CD4-positive, CD25-positive, alpha-beta regulatory T cell (primary cell): ENCODE measurements around the gene CAPG. TPM values are rescaled to one million over a fixed set of nuclear protein-coding genes. Genes with fewer than 3 reads are reported as not detected.

Experiments
- ATAC-seq, 2 donors: fragments of 150-1000 bp; cut with Tn5 transposase; one replicate each; pipeline ENCODE4 v1.10.0; 2021; ENCODE audit warnings: low read depth in 2 of 2, moderate number of reproducible peaks in 2 of 2, moderate library complexity in 1 of 2
- DNase-seq, 3 donors: peaks; one replicate each; pipeline versions ENCODE4 v3.0.0 to v3.0.0-alpha.2; 2012 to 2022; ENCODE audit warnings: mixed read lengths in 1 of 3
- H3K27ac ChIP-seq: one replicate; pipeline ENCODE4 v1.7.0; 2013; ENCODE audit warnings: mild to moderate bottlenecking, low read length; ENCODE audit not compliant: insufficient read depth, poor library complexity, severe bottlenecking
- H3K27me3 ChIP-seq: one replicate; pipeline ENCODE4 v1.7.0; 2013; ENCODE audit warnings: low read length; ENCODE audit not compliant: control insufficient read depth, insufficient read depth
- H3K36me3 ChIP-seq: one replicate; pipeline ENCODE4 v1.7.0; 2013; ENCODE audit warnings: mild to moderate bottlenecking, low read length, moderate library complexity; ENCODE audit not compliant: control insufficient read depth, insufficient read depth
- H3K4me1 ChIP-seq: 2 replicates; pipeline ENCODE4 v1.7.0; 2013; ENCODE audit warnings: mild to moderate bottlenecking, low read length; ENCODE audit not compliant: insufficient read depth, control insufficient read depth, poor library complexity, severe bottlenecking
- H3K4me3 ChIP-seq: one replicate; pipeline ENCODE4 v1.7.0; 2013; ENCODE audit warnings: low read depth, mild to moderate bottlenecking, low read length, moderate library complexity
- H3K9me3 ChIP-seq, 2 experiments: 1 replicate in 1 of 2; 2 replicates in 1 of 2; pipeline ENCODE4 v1.7.0; 2013; ENCODE audit warnings: low read length in 2 of 2, mild to moderate bottlenecking in 1 of 2, moderate library complexity in 1 of 2; ENCODE audit not compliant: control insufficient read depth in 2 of 2
- H3K27ac Mint-ChIP-seq, 3 donors: one replicate each; pipeline ENCODE4 v1.8.0; 2020 to 2022; ENCODE audit warnings: mild to moderate bottlenecking in 3 of 3, mixed read lengths in 3 of 3, moderate library complexity in 2 of 3
- H3K27me3 Mint-ChIP-seq: one replicate; pipeline ENCODE4 v1.8.0; 2022; ENCODE audit warnings: mild to moderate bottlenecking, mixed read lengths
- H3K36me3 Mint-ChIP-seq: one replicate; pipeline ENCODE4 v1.8.0; 2020; ENCODE audit warnings: mixed read lengths
- H3K4me1 Mint-ChIP-seq, 4 donors: one replicate each; pipeline ENCODE4 v1.8.0; 2020 to 2022; ENCODE audit warnings: mixed read lengths in 4 of 4, mild to moderate bottlenecking in 1 of 4
- H3K4me3 Mint-ChIP-seq, 4 donors: one replicate each; pipeline ENCODE4 v1.8.0; 2020 to 2022; ENCODE audit warnings: mild to moderate bottlenecking in 4 of 4, mixed read lengths in 4 of 4, moderate library complexity in 3 of 4
- H3K9me3 Mint-ChIP-seq, 7 donors: one replicate each; pipeline ENCODE4 v1.8.0; 2020 to 2022; ENCODE audit warnings: mixed read lengths in 7 of 7, mild to moderate bottlenecking in 3 of 7, moderate library complexity in 2 of 7
- polyA plus RNA-seq, 4 donors: library from polyadenylated mRNA; unstranded; fragments of 300-500 nt; fragmentation: Illumina TruSeq; gene quantifications; one replicate each; pipeline ENCODE4 v1.2.3, GENCODE V29; 2021
- total RNA-seq: library from RNA; stranded (reverse); gene quantifications from one replicate; pipeline ENCODE4 v1.2.3, GENCODE V29; 2022

The CAPG gene
- total and polyA plus RNA-seq, 5 donors from 2014 or later: 19.9 to 74.7 (median 44.5) TPM

DNA sequence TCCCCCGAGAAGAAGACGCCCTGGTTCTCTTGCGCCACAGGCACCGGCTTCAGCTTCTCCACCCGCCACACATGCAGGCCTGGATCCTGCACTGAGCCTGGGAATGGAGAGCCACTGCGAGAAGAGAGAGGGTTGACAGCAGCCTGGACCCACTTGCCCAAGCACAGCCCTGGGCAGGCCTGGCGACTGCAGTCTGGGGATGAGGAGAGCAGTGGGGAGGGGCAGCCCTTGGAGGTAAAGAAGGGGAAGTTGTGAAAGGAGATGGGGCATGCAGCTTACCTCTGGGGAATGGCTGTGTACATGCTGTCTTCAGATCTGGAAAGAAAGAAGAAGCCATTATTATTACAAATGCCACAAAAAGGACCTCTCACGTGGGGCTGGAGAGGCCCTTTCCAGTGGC lies 8.3 kb downstream of the CAPG start:
- no peak overlapping the region for H3K27ac Mint-ChIP-seq
- Histone ChIP-seq H3K9me3 (peaks cover 0 to 6% of the 10 kb centered on the region in 2 experiments), H3K36me3 (no peaks in the 10 kb centered on the region), H3K27me3 (no peaks in the 10 kb centered on the region), H3K4me1 (peaks cover 4% of the 10 kb centered on the region), H3K27ac (no peak overlapping the region), H3K4me3 (no peak overlapping the region)
- H3K27me3 Mint-ChIP-seq: no peaks in the 10 kb centered on the region
- peaks cover 0 to 13% (median 8%) of the 10 kb centered on the region in 4 donors for H3K4me1 Mint-ChIP-seq
- H3K36me3 Mint-ChIP-seq: peaks cover 7% of the 10 kb centered on the region
- no peak for DNase-seq
- no peak overlapping the region for H3K4me3 Mint-ChIP-seq
- ATAC-seq: no peak
- peaks cover 0 to 13% (median 3%) of the 10 kb centered on the region in 7 donors for H3K9me3 Mint-ChIP-seq

DNA sequence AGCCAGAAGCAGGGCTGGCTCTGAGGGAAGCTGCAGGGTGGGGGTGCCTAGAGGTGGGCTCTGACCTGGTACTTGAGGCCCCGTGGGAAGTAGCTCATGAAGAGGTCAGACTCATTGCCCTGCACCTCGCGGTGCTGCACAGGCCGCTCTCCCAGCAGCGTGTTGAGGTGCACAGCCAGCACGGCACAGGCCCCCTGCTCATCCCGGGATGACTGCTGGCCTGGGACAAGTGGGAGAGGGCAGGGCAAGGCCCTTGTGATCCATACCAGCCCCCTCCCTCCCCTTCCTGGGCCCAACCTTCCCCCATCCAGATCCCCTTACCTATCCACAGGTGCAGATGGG lies 8.7 kb downstream of the CAPG start:
- Mint-ChIP-seq H3K27ac (no peak overlapping the region), H3K4me3 (no peak overlapping the region), H3K9me3 (peaks cover 0 to 13% (median 3%) of the 10 kb centered on the region in 7 donors), H3K36me3 (peaks cover 7% of the 10 kb centered on the region), H3K4me1 (peaks cover 0 to 13% (median 8%) of the 10 kb centered on the region in 4 donors), H3K27me3 (no peaks in the 10 kb centered on the region)
- Histone ChIP-seq H3K27ac (no peak overlapping the region), H3K36me3 (no peaks in the 10 kb centered on the region), H3K27me3 (no peaks in the 10 kb centered on the region), H3K4me1 (peaks cover 4% of the 10 kb centered on the region), H3K4me3 (no peak overlapping the region), H3K9me3 (peaks cover 0 to 6% of the 10 kb centered on the region in 2 experiments)
- ATAC-seq (no peak), DNase-seq (no peak)

DNA sequence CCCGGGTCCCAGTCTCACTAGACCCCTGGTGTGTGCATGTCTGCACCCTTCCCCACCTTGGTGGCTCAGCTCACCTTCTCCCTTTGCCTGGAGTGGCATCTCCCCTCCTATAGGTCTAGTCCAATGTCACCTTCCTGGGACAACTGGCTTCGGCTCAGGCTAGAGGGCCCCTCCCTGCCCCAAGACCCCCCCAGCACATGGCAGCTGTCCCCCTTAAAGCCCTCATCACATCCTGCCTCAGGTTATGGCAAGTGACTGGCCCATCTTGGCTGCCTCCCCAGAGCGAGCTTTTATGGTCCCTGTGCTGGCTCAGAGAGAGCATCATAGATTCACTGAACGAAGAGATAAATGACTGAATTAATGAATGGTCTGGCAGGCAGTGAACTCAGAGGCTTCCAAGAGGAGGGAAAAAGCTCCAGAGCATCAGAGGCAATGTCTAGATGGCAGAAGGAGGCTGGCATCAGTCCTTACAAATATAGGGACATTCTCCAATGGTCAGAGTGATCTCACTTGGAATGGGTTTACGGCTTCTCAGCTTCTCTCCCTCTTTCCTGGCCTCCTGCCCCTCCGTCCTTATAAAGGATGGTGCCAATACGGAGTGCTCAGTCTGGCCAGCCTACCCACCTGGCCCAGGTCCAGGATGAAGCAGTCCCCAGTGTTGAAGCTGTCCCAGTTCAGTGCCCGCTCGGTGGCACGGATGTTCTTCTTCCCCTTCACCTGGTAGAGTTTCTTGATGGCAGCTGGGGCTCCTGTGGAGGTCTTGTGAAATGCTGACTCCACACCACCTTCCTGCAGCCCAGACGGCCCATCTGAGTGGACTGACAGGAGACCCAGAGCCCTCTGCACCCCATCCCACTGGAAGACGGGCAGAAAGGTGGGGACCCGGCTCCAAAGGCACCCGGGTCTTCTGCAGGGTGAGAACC lies 9.4 kb downstream of the CAPG start:
- no peak for DNase-seq
- no peak overlapping the region for H3K27ac ChIP-seq
- Mint-ChIP-seq H3K27ac (peak overlapping the region in 2 of 3 donors; percentile 26 to 77), H3K4me3 (no peak overlapping the region), H3K36me3 (peaks cover 7% of the 10 kb centered on the region), H3K4me1 (peaks cover 0 to 7% (median 5%) of the 10 kb centered on the region in 4 donors), H3K9me3 (peaks cover 0 to 13% (median 3%) of the 10 kb centered on the region in 7 donors), H3K27me3 (no peaks in the 10 kb centered on the region)
- H3K9me3 ChIP-seq: peaks cover 0 to 6% of the 10 kb centered on the region in 2 experiments
- peaks cover 4% of the 10 kb centered on the region for H3K4me1 ChIP-seq
- no peak overlapping the region for H3K4me3 ChIP-seq
- H3K27me3 ChIP-seq: no peaks in the 10 kb centered on the region
- no peak for ATAC-seq
- no peaks in the 10 kb centered on the region for H3K36me3 ChIP-seq

DNA sequence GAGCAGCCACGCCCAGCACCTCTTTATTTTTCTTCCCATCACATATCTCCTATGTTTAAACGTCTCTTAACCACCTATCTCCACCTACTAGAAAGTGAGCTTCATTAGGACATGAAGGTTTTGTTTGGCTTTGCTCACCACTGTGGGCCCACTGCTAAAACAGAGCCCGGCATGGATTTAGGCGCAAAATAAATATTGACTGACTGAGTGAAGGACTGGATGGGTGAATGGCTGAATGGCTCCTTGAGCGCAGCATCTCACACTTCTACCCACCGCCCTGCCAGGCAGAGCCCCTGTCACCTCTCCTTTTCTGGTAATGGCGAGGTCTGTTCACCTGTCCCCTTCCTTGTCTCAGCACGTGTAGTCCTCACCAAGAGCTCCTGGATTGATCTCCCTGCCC lies 10.1 kb downstream of the CAPG start:
- no peak overlapping the region for H3K4me3 Mint-ChIP-seq

DNA sequence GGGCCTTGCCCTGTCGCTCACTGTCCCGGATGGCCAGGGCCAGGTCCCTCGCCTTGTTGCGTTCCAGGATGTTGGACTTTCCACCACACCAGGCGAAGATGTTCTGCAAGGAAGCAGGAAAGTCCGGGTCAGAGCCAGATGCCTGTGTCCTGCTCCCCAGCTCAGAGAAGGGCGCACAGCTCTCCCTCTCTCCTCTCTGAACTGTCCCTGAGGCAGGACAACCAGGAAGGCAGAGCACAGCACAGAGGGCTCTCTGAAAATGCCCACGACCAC lies 11.0 kb downstream of the CAPG start:
- Histone ChIP-seq H3K36me3 (peaks cover 3% of the 10 kb centered on the region), H3K4me1 (no peaks in the 10 kb centered on the region), H3K4me3 (no peak overlapping the region), H3K27me3 (no peaks in the 10 kb centered on the region), H3K27ac (no peak overlapping the region), H3K9me3 (peaks cover 0 to 4% of the 10 kb centered on the region in 2 experiments)
- Mint-ChIP-seq H3K9me3 (peaks cover 0 to 10% (median 1%) of the 10 kb centered on the region in 7 donors), H3K27ac (peak overlapping the region in 1 of 3 donors; percentile 67), H3K36me3 (peaks cover 7% of the 10 kb centered on the region), H3K4me1 (no peaks in the 10 kb centered on the region), H3K4me3 (no peak overlapping the region), H3K27me3 (no peaks in the 10 kb centered on the region)
- ATAC-seq (no peak), DNase-seq (no peak)

More for the DNA sequence above, 10.1 kb downstream of the CAPG start:
- Mint-ChIP-seq H3K36me3 (peaks cover 7% of the 10 kb centered on the region), H3K27ac (peak overlapping the region in 1 of 3 donors; percentile 77), H3K27me3 (no peaks in the 10 kb centered on the region), H3K9me3 (peaks cover 0 to 10% (median 1%) of the 10 kb centered on the region in 7 donors), H3K4me1 (no peaks in the 10 kb centered on the region)
- no peak for DNase-seq
- peaks cover 0 to 6% of the 10 kb centered on the region in 2 experiments for H3K9me3 ChIP-seq
- H3K4me3 ChIP-seq: no peak overlapping the region
- no peaks in the 10 kb centered on the region for H3K4me1 ChIP-seq
- peaks cover 3% of the 10 kb centered on the region for H3K36me3 ChIP-seq
- H3K27ac ChIP-seq: no peak overlapping the region
- no peaks in the 10 kb centered on the region for H3K27me3 ChIP-seq
- no peak for ATAC-seq

DNA sequence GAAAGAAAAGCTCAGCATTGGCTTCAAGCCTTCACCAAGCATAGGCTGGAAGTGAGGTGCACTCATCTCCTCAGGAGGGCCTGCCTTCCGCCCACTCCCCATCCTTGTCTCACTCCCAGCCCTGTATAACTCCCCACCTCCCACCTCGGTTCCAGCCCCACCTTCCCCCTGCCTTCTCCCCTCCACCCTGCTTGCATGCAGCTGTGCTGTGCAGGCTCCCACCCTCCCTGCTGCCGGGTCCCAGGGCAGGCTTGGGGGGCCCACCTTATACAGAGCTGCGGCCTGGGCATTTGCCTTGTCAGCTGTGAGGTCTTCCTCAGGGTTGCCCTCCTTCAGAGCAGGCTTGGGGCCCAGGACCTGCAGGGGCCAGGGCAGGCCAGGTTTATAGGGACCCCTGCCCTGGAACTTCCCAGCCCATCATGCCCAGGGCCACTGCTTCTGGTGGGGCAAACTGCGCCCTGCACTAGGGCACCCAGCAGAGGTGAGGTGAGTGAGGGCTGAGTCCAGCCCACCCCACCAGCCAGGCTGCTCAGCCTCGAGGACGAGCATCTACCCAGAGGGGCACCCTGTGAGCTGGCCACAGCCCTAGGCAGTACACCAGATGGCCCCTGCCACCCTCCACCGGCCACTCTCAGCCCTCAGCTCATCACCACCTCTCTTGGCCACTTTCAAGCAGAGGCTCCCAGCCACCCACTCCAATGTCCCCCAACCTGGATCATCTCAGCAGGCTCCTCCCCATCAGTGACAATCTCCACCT lies 11.6 kb downstream of the CAPG start:
- Histone ChIP-seq H3K27me3 (no peaks in the 10 kb centered on the region), H3K4me1 (no peaks in the 10 kb centered on the region), H3K4me3 (no peak overlapping the region), H3K27ac (no peak overlapping the region), H3K9me3 (no peaks in the 10 kb centered on the region), H3K36me3 (peaks cover 3% of the 10 kb centered on the region)
- Mint-ChIP-seq H3K27ac (peak overlapping the region in 1 of 3 donors; percentile 67), H3K4me1 (peaks cover 0 to 2% (median 0%) of the 10 kb centered on the region in 4 donors), H3K36me3 (peaks cover 7% of the 10 kb centered on the region), H3K4me3 (no peak overlapping the region), H3K9me3 (peaks cover 0 to 10% (median 0%) of the 10 kb centered on the region in 7 donors), H3K27me3 (no peaks in the 10 kb centered on the region)
- ATAC-seq (no peak), DNase-seq (no peak)

DNA sequence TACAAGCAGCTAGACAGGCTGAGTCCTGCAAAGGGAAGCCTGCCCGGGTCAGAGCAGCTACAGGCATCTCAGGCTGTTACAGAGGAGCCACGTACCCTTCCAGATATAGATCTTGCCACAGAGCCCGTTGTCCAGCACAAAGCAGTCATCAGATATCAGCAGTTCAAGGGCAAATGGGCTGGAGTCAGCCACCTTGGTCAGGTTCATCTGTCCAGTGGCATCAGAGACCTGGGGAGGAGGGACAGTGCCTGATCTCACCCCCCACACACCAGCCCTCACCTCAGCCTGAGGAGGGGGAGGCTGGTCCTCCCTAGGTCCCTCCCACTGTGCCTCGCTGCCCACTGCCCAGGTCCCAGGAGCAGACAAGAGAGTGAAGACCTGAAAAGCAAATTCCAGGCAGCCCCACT lies 12.2 kb downstream of the CAPG start:
- no peak for DNase-seq
- Histone ChIP-seq H3K9me3 (no peaks in the 10 kb centered on the region), H3K36me3 (peaks cover 3% of the 10 kb centered on the region), H3K4me3 (no peak overlapping the region), H3K27ac (no peak overlapping the region), H3K4me1 (no peaks in the 10 kb centered on the region), H3K27me3 (no peaks in the 10 kb centered on the region)
- no peak overlapping the region for H3K4me3 Mint-ChIP-seq
- H3K36me3 Mint-ChIP-seq: peaks cover 4% of the 10 kb centered on the region
- peaks cover 0 to 6% (median 0%) of the 10 kb centered on the region in 7 donors for H3K9me3 Mint-ChIP-seq
- peaks cover 0 to 7% (median 0%) of the 10 kb centered on the region in 4 donors for H3K4me1 Mint-ChIP-seq
- H3K27me3 Mint-ChIP-seq: no peaks in the 10 kb centered on the region
- no peak for ATAC-seq
- no peak overlapping the region for H3K27ac Mint-ChIP-seq
